Activated naive CD4-positive, alpha-beta T cell treated with anti-CD3 and anti-CD28 coated beads, Interleukin-2, amount 50 U/mL, for 72 hours (primary cell): ENCODE results near the gene TEX22. TPM values are rescaled to one million over a fixed set of nuclear protein-coding genes. Genes with fewer than 3 reads are reported as not detected.
A peak's percentile ranks its signal among the peaks of the same experiment; 100 is the strongest.

Experiments
- ATAC-seq, 2 donors: fragments of 150-1000 bp; cut with Tn5 transposase; 2 replicates each; pipeline ENCODE4 v1.10.0; 2021; ENCODE audit warnings: mild to moderate bottlenecking in 2 of 2, moderate library complexity in 2 of 2
- DNase-seq, 2 donors: peaks; one replicate each; pipeline ENCODE4 v3.0.0; 2021 to 2022; ENCODE audit warnings: low spot score in 2 of 2
- H3K27ac Mint-ChIP-seq, 2 donors: one replicate each; pipeline ENCODE4 v1.8.0; 2022; ENCODE audit warnings: mild to moderate bottlenecking in 2 of 2, mixed read lengths in 2 of 2
- H3K36me3 Mint-ChIP-seq, 2 donors: one replicate each; pipeline ENCODE4 v1.8.0; 2022; ENCODE audit warnings: mixed read lengths in 2 of 2
- H3K9me3 Mint-ChIP-seq, 2 donors: one replicate each; pipeline ENCODE4 v1.8.0; 2022; ENCODE audit warnings: mixed read lengths in 2 of 2
- total RNA-seq, 2 donors: library from RNA; stranded (reverse); gene quantifications; one replicate each; pipeline ENCODE4 v1.2.3, GENCODE V29; 2022

The TEX22 gene
- total RNA-seq, 2 donors from 2014 or later = 2.0 to 4.6 TPM

GRCh38 chr14:105410642-105411016 is 12.3 kb downstream of the TEX22 start:
- Mint-ChIP-seq H3K9me3 (no peaks in the 10 kb centered on the region), H3K36me3 (no peaks in the 10 kb centered on the region), H3K27ac (no peak overlapping the region)
- no peak for ATAC-seq
- DNase-seq = no peak

DNA sequence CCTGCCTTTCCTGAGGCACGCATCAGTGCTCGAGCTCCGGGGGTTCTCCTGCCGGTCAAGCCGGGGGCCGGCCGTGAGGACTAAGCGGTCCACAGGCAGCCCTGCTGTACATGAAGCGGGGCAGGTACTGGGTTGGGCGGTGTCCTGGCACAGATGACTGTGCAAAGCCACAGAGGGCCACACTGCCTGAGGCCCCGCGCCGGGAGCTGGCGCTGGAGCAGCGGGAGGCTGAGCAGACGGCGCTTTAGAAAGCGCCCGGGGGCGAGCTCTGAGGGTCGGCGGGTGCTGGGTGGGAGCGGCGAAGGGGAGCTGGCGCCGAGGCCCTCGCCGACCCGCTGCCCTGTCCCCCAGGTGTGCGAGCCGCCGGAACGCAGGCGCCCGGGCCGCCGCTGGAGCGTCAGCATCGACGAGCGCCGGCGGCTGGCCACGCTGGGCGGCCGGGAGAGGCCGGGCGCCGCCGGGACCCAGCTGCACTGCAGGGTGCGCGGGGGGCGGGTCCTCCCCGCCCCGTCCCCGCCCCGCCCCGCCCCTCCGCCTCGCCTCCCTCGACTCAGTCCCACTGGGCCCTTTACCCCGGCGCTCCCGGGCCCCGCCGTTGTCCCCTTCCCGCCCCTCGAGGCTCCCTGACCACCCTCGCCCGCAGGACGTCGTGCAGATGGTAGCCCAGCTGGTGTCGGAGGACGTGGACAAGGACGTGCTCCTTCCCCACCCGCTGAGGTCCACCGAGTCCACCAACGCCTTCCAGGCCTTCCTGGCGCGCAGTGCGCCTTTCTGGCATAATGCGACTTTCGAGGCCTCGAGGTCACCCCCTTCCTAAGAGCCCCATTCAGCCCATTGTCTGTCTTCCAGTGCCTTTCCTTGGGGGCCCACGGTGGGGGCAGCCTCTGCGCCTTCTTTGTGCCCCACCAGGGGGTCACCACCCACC is 12.9 kb downstream of the TEX22 start:
- H3K9me3 Mint-ChIP-seq = no peaks in the 10 kb centered on the region
- no peak for DNase-seq
- ATAC-seq = peak; percentile 62 to 66
- H3K27ac Mint-ChIP-seq = no peak overlapping the region
- no peaks in the 10 kb centered on the region for H3K36me3 Mint-ChIP-seq

DNA sequence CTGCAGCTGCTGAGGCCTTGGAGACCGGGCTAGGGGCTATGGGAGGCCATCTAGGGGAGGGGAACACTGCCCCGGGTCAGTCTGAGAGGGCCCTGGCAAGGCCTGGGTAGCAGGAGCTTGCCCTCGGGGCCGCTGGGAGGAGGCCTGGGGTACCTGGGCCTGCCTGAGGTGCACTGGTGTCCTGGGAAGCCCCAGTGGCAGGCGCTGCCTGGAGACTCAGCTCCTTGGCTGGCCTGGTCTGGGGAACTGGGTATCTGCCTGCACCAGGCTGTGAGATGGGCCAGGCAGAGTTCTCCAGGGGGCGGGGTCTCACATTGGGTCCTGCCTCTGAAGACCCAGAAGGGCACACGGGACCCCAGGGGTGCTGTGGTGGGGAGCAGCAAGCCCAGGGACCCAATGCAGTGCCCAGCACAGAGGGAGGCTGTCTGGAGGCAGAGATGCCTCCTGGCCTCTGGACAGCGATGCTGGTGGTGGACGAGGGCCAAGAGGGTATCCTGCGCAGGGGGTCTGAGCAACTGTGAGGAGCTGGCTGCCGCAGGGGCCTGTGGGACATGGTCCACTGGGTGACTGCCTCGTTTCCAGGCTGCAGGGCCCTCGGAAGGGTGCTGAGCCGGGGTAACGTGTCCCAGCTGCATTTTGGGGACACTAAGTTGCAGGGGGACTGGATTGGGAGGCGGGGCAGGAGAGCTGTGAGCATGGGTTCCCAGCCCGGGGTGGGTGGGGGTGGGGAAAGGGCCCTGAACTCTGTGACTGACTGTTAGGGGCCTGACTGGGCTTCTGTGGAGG is 13.8 kb downstream of the TEX22 start:
- Mint-ChIP-seq H3K36me3 (no peaks in the 10 kb centered on the region), H3K27ac (no peak overlapping the region), H3K9me3 (no peaks in the 10 kb centered on the region)
- no peak for DNase-seq
- ATAC-seq = no peak

DNA sequence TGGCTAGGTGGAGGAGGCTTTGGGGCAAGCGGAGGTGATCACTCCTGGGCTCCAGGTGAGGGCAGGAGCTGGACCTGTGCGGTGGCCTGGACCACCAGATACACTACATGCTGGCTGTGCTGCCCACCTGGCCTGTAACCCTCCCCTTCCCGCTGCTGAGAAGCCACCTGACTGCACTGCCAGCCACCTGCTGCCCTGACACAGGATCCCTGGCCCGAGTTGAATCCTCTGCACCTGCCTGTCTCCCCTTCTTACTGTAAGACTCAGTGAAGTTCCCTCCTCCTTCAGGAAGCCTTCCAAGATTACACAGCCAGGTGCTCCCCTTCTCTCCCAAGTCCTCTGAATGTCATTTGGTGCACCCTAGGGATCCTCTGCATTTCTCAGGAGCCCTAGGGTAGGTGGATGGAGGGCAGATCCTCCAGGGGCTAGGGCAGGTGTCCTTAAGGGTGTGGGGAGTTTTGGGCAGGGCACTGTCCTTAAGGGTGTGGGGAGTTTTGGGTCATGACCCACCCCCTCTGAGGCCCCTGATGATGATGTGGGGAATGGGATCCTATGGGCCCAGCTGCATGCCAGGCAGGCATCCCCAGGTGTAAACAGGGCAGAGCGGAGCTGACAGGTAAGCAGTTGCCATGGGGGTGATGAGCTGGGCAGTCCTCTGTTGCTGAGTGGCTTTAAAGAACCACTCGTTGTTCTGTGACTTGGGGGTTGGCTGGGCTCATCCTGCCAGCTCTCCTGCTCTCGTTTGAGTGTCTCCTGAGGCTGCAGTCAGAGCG is 14.6 kb downstream of the TEX22 start:
- DNase-seq = no peak
- Mint-ChIP-seq H3K36me3 (no peaks in the 10 kb centered on the region), H3K9me3 (no peaks in the 10 kb centered on the region), H3K27ac (no peak overlapping the region)
- ATAC-seq = no peak

DNA sequence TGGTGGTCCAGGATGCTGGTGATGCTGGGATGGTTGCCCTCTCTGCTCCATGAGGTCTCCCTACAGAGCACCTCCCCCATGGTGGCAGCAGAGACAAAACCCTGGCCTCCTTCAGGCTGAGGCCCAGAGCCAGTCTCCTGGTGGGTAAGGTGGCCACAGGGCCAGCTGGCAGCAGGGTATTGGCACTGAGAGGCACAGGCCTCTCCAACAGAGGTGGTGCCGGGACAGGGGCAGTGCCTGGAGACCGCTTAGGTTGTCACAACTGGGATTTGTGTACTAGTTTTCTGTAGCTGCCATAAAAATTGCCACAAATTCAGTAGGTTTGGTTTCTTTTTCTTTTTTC is 15.2 kb downstream of the TEX22 start:
- Mint-ChIP-seq H3K27ac (no peak overlapping the region), H3K9me3 (no peaks in the 10 kb centered on the region), H3K36me3 (no peaks in the 10 kb centered on the region)
- DNase-seq = no peak
- ATAC-seq = no peak

- no peak overlapping the region for H3K27ac Mint-ChIP-seq
- DNase-seq (peak in 1 of 2 donors; percentile 83), ATAC-seq (peak; percentile 71 to 85)
- H3K36me3 Mint-ChIP-seq = no peaks in the 10 kb centered on the region
- no peaks in the 10 kb centered on the region for H3K9me3 Mint-ChIP-seq
These were observed 16.4 kb downstream of the TEX22 start for GRCh38 chr14:105414456-105415371.

DNA sequence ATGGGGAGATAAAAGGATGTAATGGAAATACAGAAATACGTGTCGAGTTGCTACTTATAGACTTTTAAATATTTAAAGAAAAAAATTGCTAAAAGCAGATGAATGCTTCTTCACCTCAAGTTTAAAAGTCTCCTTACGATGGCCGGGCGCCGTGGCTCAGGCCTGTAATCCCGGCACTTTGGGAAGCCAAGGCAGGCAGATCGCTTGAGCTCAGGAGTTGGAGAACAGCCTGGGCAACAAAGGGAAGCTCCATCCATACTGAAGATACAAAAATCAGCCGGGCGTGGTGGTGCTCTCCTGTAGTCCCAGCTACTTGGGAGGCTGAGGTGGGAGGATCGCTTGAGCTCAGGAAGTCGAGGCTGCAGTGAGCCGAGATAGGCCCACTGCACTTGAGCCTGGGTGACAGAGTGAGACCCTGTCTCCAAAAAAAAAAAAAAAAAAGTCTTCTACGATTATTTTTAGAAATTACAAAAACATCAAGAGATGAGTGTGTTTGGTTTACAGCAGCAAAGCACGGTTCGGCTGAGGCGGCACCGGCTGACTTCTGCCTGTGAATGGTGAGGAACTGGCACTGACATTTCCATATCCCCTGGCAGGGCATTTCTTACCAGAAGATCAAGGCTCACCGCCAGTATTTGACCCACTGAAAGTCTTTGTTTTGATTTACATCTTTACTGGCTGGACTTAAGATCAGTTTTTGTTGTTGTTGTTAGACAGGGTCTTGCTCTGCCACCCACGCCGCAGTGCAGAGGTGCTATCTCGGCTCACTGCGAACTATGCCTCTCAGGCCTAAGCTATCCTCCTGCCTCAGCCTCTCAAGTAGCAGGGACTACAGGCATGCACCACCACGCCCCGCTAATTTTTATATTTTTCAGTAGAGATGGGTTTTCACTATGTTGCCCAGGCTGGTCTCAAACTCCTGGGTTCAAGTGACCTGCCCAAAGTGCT is 17.4 kb downstream of the TEX22 start:
- DNase-seq (no peak), ATAC-seq (no peak)
- no peaks in the 10 kb centered on the region for H3K9me3 Mint-ChIP-seq
- H3K36me3 Mint-ChIP-seq = peaks cover 3% of the 10 kb centered on the region in 2 donors
- no peak overlapping the region for H3K27ac Mint-ChIP-seq

DNA sequence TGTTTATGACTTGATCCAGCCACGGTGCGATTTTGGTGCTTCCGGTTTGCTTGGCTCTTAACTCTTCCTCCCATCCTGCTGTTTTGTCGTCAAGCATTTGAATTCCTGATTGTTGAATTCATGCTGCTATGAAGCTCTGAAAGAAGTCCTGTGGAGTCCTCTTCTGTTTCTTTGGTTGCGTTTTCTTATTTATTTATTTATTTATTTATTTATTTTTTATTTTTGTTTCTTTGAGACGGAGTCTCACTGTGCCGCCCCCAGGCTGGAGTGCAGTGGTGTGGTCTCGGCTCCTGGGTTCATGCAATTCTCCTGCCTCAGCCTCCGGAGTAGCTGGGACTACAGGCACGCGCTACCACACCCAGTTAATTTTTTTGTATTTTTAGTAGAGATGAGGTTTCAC is 18.3 kb downstream of the TEX22 start:
- no peak overlapping the region for H3K27ac Mint-ChIP-seq
- DNase-seq = no peak

DNA sequence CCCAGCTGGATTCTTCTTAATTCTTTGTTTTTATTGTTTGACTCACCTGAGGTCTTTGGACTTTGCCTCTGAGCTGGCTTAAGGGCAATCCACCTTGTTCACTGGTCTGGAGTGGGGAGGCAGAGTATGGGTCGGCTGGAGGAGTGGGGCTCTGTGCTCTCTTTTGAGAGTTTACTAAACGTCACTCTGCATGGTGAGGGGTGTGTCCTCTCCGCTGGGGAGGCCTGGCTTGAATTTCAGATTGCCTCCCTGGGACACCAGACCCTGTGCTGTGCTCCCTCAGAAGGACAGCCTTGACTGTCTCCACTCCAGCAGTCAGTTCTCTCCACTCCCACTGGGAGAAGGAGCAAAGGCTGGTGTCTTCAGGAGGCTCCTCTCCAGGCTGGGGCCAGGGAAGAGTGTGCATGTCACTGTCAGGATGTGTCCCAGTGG is 19.4 kb downstream of the TEX22 start:
- Mint-ChIP-seq H3K36me3 (peaks cover 6 to 19% of the 10 kb centered on the region in 2 donors), H3K27ac (peak overlapping the region in 1 of 2 donors; percentile 29), H3K9me3 (no peaks in the 10 kb centered on the region)
- ATAC-seq (no peak), DNase-seq (no peak)

More for the DNA sequence above, 18.3 kb downstream of the TEX22 start:
- H3K9me3 Mint-ChIP-seq = no peaks in the 10 kb centered on the region
- no peak for ATAC-seq
- peaks cover 6 to 10% of the 10 kb centered on the region in 2 donors for H3K36me3 Mint-ChIP-seq

DNA sequence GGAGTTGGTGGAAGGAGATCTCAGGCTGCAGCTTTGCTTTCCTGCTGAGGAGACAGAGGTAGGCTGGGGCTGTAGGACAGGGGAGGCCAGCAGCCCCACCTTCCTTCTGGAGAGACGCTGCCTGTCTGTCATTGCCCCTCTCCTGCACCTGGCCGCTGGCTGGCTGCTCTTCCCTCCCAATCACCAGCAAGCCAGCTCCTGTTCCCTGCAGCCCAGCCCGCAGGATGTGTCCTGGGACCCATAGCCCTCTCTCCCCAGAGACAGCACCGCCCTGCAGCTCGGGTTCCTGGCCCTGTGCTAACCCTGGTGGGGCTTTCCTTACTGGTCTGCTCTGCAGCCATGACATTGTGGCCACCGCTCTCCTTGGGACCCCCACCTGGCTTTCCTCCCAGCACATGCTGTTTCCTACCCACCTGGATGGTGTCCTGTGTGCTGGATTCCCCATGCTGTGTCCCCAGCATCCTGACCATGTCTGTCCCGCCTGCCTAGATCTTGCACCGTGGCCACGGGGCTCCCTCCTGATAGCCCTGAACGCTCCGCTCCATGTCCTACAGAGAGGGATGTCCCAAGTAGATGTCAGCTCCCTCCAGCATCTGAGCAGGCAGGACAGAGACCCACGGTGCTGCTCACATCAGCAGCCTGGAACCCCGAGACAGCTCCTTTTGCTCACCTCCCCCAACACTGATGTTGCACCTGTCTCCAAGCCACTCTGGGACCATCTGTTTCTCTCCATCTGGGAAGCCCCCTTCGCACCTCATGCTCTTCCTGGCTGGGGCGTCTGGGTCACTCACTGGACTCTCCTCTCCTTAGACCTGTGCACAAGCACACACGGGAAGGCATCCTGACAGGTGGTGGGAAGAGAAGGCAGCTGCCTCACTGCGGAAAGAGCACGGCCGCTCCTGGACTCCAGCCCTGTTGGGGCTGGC is 20.2 kb downstream of the TEX22 start:
- H3K36me3 Mint-ChIP-seq = peaks cover 6 to 22% of the 10 kb centered on the region in 2 donors
- no peak for ATAC-seq
- no peak for DNase-seq
- peak overlapping the region; percentile 37 to 46 for H3K27ac Mint-ChIP-seq
- H3K9me3 Mint-ChIP-seq = no peaks in the 10 kb centered on the region

GRCh38 chr14:105419195-105420091 is 21.1 kb downstream of the TEX22 start, which contains the start of gene MTA1:
Gene MTA1 (plus strand): TSS chr14:105419827. CDS start chr14:105420036, 209 bp downstream.
- peak in 1 of 2 donors; percentile 53 for DNase-seq
- Mint-ChIP-seq H3K36me3 (peaks cover 10 to 26% of the 10 kb centered on the region in 2 donors), H3K27ac (peak within 1 kb of the TSS; percentile 92 to 94), H3K9me3 (no peaks in the 10 kb centered on the region)
- peak; percentile 79 to 80 for ATAC-seq

GRCh38 chr14:105420101-105420973 is 22.0 kb downstream of the TEX22 start:
- Mint-ChIP-seq H3K36me3 (peaks cover 10 to 26% of the 10 kb centered on the region in 2 donors), H3K27ac (peak overlapping the region; percentile 92 to 94), H3K9me3 (no peaks in the 10 kb centered on the region)
- DNase-seq = no peak
- peak; percentile 11 to 24 for ATAC-seq
